GM23338 (cell line): ENCODE measurements around the gene C2orf81. TPM values are rescaled to one million over a fixed set of nuclear protein-coding genes. Genes with fewer than 3 reads are reported as not detected.

Experiments used
- ATAC-seq: fragments of 200-7000 bp; cut with Tn5 transposase; 3 replicates; pipeline ENCODE4 v1.9.1; 2020
- DNase-seq: peaks from one replicate; pipeline ENCODE4 v3.0.0-alpha.2; 2015; ENCODE audit warnings: low spot score
- H2AFZ ChIP-seq: fragments of 200-600 bp; sonication (generic); 2 replicates; pipeline ENCODE4 v1.8.0; 2016; ENCODE audit warnings: antibody characterized with exemption, mild to moderate bottlenecking, moderate library complexity
- H3F3A ChIP-seq: fragments of 200-600 bp; sonication (generic); replicated peaks from 2 replicates; pipeline ENCODE4 v1.8.0; 2017; ENCODE audit warnings: antibody characterized with exemption, mixed run types, low read depth
- H3K27ac ChIP-seq: fragments of 200-600 bp; sonication (generic); 2 replicates; pipeline ENCODE4 v1.6.1; 2016; ENCODE audit warnings: low read depth
- H3K27me3 ChIP-seq: fragments of 200-600 bp; sonication (generic); 2 replicates; pipeline ENCODE4 v1.8.0; 2016; ENCODE audit warnings: mild to moderate bottlenecking, mixed run types, moderate library complexity; ENCODE audit not compliant: insufficient read depth
- H3K36me3 ChIP-seq: fragments of 200-600 bp; sonication (generic); 2 replicates; pipeline ENCODE4 v1.8.0; 2016; ENCODE audit warnings: mild to moderate bottlenecking; ENCODE audit not compliant: insufficient read depth
- H3K4me1 ChIP-seq: fragments of 200-600 bp; sonication (generic); 2 replicates; pipeline ENCODE4 v1.8.0; 2016; ENCODE audit warnings: mild to moderate bottlenecking, moderate library complexity; ENCODE audit not compliant: insufficient read depth
- H3K4me2 ChIP-seq: fragments of 200-600 bp; sonication (generic); 2 replicates; pipeline ENCODE4 v1.7.1; 2017; ENCODE audit warnings: mixed run types
- H3K4me3 ChIP-seq: fragments of 200-600 bp; sonication (generic); 2 replicates; pipeline ENCODE4 v1.6.1; 2016; ENCODE audit warnings: mixed run types
- H3K79me2 ChIP-seq: fragments of 200-600 bp; sonication (generic); replicated peaks from 2 replicates; pipeline ENCODE4 v1.8.0; 2017; ENCODE audit warnings: mild to moderate bottlenecking; ENCODE audit not compliant: insufficient read depth
- H3K9me2 ChIP-seq: fragments of 200-600 bp; sonication (generic); 2 replicates; pipeline ENCODE4 v1.8.0; 2017; ENCODE audit not compliant: insufficient read depth
- H4K20me1 ChIP-seq: fragments of 200-600 bp; sonication (generic); replicated peaks from 2 replicates; pipeline ENCODE4 v1.8.0; 2017; ENCODE audit warnings: mild to moderate bottlenecking; ENCODE audit not compliant: insufficient read depth
- H3K27ac Mint-ChIP-seq: 2 replicates; pipeline ENCODE4 v1.8.0; 2020; ENCODE audit warnings: inconsistent platforms, mild to moderate bottlenecking, moderate library complexity, mixed read lengths
- H3K27me3 Mint-ChIP-seq: 3 replicates; pipeline ENCODE4 v1.8.0; 2022; ENCODE audit warnings: low read depth, mild to moderate bottlenecking, moderate library complexity, mixed read lengths, inconsistent platforms; ENCODE audit not compliant: insufficient read depth, poor library complexity
- H3K36me3 Mint-ChIP-seq: 3 replicates; pipeline ENCODE4 v1.8.0; 2021; ENCODE audit warnings: low read depth, mild to moderate bottlenecking, inconsistent platforms, moderate library complexity, mixed read lengths
- H3K4me1 Mint-ChIP-seq: 3 replicates; pipeline ENCODE4 v1.8.0; 2020; ENCODE audit warnings: mild to moderate bottlenecking, inconsistent platforms, mixed read lengths
- H3K4me3 Mint-ChIP-seq: 3 replicates; pipeline ENCODE4 v1.8.0; 2021; ENCODE audit warnings: moderate library complexity, mild to moderate bottlenecking, inconsistent platforms, mixed read lengths
- H3K9me3 Mint-ChIP-seq: 3 replicates; pipeline ENCODE4 v1.8.0; 2020; ENCODE audit warnings: moderate library complexity, mild to moderate bottlenecking, inconsistent platforms, mixed read lengths
- CREB1 ChIP-seq: fragments of 250-450 bp; sonication (Bioruptor Pico); IDR thresholded peaks from 2 replicates; pipeline ENCODE4 v1.5.0; 2020; ENCODE audit warnings: low read depth, mild to moderate bottlenecking, moderate library complexity
- EZH2 ChIP-seq: fragments of 200-600 bp; sonication (generic); IDR thresholded peaks from one replicate; pipeline ENCODE4 v1.8.0; 2017; ENCODE audit warnings: antibody characterized with exemption, mild to moderate bottlenecking, low read depth; ENCODE audit not compliant: unreplicated experiment
- EZH2phosphoT487 ChIP-seq: fragments of 200-600 bp; sonication (generic); IDR thresholded peaks from one replicate; pipeline ENCODE4 v1.8.1; 2018; ENCODE audit warnings: antibody characterized with exemption; ENCODE audit not compliant: unreplicated experiment
- JUNB ChIP-seq: IDR thresholded peaks from one replicate; pipeline ENCODE4 v1.6.1; 2016; ENCODE audit warnings: antibody characterized with exemption; ENCODE audit not compliant: unreplicated experiment
- NANOG ChIP-seq: IDR thresholded peaks from 2 replicates; pipeline ENCODE4 v1.6.1; 2016; ENCODE audit warnings: antibody characterized with exemption, borderline replicate concordance
- POLR2AphosphoS5 ChIP-seq: IDR thresholded peaks from 2 replicates; pipeline ENCODE4 v1.6.1; 2016; ENCODE audit warnings: antibody characterized with exemption, low read depth
- STAT1 ChIP-seq: IDR thresholded peaks from one replicate; pipeline ENCODE4 v1.6.1; 2016; ENCODE audit warnings: antibody characterized with exemption; ENCODE audit not compliant: unreplicated experiment
- ZNF114 ChIP-seq: fragments of 250-450 bp; sonication (Bioruptor Pico); IDR thresholded peaks from 2 replicates; pipeline ENCODE4 v1.5.0; 2020; ENCODE audit warnings: mild to moderate bottlenecking, moderate library complexity
- ZNF331 ChIP-seq: fragments of 250-450 bp; sonication (Bioruptor Pico); IDR thresholded peaks from 2 replicates; pipeline ENCODE4 v1.5.0; 2020; ENCODE audit warnings: low read depth, mild to moderate bottlenecking, moderate library complexity
- polyA plus RNA-seq: library from polyadenylated mRNA; unstranded; fragments of >200 nt; fragmentation: Nextera tagmentation; extraction: Ambion mirVana; gene quantifications from 2 replicates; pipeline ENCODE4 v1.2.1, GENCODE V29; 2016
- total RNA-seq: library from RNA; depleted of rRNA; stranded (reverse); fragments of >200 nt; shearing (Covaris generic); gene quantifications from 2 replicates; pipeline ENCODE4 v1.2.3, GENCODE V29; 2014
- TF ChIP-seq, protein P1 (sequence below), 2 experiments: fragments of 200-600 bp in 1 of 2; sonication (generic) in 1 of 2; conservative IDR thresholded peaks; 2 replicates each; pipeline versions ENCODE4 v1.5.1 to v1.6.1; 2016 to 2017; ENCODE audit warnings: antibody characterized with exemption in 2 of 2, low read depth in 2 of 2, mild to moderate bottlenecking in 2 of 2, moderate library complexity in 1 of 2
- TF ChIP-seq, protein P2 (sequence below): IDR thresholded peaks from 2 replicates; pipeline ENCODE4 v1.6.1; 2016; ENCODE audit warnings: antibody characterized with exemption
- TF ChIP-seq, protein P3 (sequence below): fragments of 250-450 bp; sonication (Bioruptor Pico); IDR thresholded peaks from 2 replicates; pipeline ENCODE4 v1.5.0; 2020; ENCODE audit warnings: mild to moderate bottlenecking, moderate library complexity
- TF ChIP-seq, protein P4 (sequence below): IDR thresholded peaks from one replicate; pipeline ENCODE4 v1.6.1; 2018; ENCODE audit warnings: antibody characterized with exemption; ENCODE audit not compliant: unreplicated experiment

C2orf81 gene
- total and polyA plus RNA-seq, 2 experiments from 2014 or later = 3.8 to 4.6 TPM

- Mint-ChIP-seq H3K9me3 (no peaks in the 10 kb centered on the region), H3K36me3 (peaks cover 4% of the 10 kb centered on the region; the same call in 2 of the 3 replicates), H3K4me1 (peaks cover 23% of the 10 kb centered on the region), H3K27me3 (peaks cover 48% of the 10 kb centered on the region), H3K27ac (no peak overlapping the region), H3K4me3 (peak overlapping the region; percentile 9; the same call in 1 of the 3 replicates)
- Histone ChIP-seq H3K4me2 (no peak overlapping the region), H3K27ac (no peak overlapping the region), H4K20me1 (no peaks in the 10 kb centered on the region; the same call in 1 of the 2 replicates), H3K79me2 (no peaks in the 10 kb centered on the region), H3K4me3 (no peak overlapping the region), H3K27me3 (peaks cover 31% of the 10 kb centered on the region), H2AFZ (no peak overlapping the region), H3K36me3 (no peaks in the 10 kb centered on the region), H3K9me2 (no peaks in the 10 kb centered on the region), H3F3A (peaks cover 8% of the 10 kb centered on the region; the same call in 1 of the 2 replicates), H3K4me1 (peaks cover 12% of the 10 kb centered on the region)
- DNase-seq (no peak), ATAC-seq (no peak)
- TF ChIP-seq ZNF114 (CRISPR knock-in tag) = no peak
- TF ChIP-seq JUNB = no peak
- TF ChIP-seq, protein P1, sequence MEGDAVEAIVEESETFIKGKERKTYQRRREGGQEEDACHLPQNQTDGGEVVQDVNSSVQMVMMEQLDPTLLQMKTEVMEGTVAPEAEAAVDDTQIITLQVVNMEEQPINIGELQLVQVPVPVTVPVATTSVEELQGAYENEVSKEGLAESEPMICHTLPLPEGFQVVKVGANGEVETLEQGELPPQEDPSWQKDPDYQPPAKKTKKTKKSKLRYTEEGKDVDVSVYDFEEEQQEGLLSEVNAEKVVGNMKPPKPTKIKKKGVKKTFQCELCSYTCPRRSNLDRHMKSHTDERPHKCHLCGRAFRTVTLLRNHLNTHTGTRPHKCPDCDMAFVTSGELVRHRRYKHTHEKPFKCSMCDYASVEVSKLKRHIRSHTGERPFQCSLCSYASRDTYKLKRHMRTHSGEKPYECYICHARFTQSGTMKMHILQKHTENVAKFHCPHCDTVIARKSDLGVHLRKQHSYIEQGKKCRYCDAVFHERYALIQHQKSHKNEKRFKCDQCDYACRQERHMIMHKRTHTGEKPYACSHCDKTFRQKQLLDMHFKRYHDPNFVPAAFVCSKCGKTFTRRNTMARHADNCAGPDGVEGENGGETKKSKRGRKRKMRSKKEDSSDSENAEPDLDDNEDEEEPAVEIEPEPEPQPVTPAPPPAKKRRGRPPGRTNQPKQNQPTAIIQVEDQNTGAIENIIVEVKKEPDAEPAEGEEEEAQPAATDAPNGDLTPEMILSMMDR (conservative IDR thresholded peaks at IDR 0.05; ENCODE audit: low read depth in 2 of 2) = no peak
- no peak for TF ChIP-seq STAT1
- TF ChIP-seq ZNF331 = no peak
- TF ChIP-seq EZH2phosphoT487 = no peak
- TF ChIP-seq, protein P2, sequence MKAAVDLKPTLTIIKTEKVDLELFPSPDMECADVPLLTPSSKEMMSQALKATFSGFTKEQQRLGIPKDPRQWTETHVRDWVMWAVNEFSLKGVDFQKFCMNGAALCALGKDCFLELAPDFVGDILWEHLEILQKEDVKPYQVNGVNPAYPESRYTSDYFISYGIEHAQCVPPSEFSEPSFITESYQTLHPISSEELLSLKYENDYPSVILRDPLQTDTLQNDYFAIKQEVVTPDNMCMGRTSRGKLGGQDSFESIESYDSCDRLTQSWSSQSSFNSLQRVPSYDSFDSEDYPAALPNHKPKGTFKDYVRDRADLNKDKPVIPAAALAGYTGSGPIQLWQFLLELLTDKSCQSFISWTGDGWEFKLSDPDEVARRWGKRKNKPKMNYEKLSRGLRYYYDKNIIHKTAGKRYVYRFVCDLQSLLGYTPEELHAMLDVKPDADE = no peak
- TF ChIP-seq EZH2 = no peak
- TF ChIP-seq, protein P3, sequence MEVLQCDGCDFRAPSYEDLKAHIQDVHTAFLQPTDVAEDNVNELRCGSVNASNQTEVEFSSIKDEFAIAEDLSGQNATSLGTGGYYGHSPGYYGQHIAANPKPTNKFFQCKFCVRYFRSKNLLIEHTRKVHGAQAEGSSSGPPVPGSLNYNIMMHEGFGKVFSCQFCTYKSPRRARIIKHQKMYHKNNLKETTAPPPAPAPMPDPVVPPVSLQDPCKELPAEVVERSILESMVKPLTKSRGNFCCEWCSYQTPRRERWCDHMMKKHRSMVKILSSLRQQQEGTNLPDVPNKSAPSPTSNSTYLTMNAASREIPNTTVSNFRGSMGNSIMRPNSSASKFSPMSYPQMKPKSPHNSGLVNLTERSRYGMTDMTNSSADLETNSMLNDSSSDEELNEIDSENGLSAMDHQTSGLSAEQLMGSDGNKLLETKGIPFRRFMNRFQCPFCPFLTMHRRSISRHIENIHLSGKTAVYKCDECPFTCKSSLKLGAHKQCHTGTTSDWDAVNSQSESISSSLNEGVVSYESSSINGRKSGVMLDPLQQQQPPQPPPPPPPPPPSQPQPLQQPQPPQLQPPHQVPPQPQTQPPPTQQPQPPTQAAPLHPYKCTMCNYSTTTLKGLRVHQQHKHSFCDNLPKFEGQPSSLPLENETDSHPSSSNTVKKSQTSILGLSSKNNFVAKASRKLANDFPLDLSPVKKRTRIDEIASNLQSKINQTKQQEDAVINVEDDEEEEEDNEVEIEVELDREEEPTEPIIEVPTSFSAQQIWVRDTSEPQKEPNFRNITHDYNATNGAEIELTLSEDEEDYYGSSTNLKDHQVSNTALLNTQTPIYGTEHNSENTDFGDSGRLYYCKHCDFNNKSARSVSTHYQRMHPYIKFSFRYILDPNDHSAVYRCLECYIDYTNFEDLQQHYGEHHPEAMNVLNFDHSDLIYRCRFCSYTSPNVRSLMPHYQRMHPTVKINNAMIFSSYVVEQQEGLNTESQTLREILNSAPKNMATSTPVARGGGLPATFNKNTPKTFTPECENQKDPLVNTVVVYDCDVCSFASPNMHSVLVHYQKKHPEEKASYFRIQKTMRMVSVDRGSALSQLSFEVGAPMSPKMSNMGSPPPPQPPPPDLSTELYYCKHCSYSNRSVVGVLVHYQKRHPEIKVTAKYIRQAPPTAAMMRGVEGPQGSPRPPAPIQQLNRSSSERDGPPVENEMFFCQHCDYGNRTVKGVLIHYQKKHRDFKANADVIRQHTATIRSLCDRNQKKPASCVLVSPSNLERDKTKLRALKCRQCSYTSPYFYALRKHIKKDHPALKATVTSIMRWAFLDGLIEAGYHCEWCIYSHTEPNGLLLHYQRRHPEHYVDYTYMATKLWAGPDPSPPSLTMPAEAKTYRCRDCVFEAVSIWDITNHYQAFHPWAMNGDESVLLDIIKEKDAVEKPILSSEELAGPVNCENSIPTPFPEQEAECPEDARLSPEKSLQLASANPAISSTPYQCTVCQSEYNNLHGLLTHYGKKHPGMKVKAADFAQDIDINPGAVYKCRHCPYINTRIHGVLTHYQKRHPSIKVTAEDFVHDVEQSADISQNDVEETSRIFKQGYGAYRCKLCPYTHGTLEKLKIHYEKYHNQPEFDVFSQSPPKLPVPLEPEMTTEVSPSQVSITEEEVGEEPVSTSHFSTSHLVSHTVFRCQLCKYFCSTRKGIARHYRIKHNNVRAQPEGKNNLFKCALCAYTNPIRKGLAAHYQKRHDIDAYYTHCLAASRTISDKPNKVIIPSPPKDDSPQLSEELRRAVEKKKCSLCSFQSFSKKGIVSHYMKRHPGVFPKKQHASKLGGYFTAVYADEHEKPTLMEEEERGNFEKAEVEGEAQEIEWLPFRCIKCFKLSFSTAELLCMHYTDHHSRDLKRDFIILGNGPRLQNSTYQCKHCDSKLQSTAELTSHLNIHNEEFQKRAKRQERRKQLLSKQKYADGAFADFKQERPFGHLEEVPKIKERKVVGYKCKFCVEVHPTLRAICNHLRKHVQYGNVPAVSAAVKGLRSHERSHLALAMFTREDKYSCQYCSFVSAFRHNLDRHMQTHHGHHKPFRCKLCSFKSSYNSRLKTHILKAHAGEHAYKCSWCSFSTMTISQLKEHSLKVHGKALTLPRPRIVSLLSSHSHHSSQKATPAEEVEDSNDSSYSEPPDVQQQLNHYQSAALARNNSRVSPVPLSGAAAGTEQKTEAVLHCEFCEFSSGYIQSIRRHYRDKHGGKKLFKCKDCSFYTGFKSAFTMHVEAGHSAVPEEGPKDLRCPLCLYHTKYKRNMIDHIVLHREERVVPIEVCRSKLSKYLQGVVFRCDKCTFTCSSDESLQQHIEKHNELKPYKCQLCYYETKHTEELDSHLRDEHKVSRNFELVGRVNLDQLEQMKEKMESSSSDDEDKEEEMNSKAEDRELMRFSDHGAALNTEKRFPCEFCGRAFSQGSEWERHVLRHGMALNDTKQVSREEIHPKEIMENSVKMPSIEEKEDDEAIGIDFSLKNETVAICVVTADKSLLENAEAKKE = no peak
- TF ChIP-seq CREB1 = no peak
- no peak for TF ChIP-seq NANOG
- TF ChIP-seq, protein P4, sequence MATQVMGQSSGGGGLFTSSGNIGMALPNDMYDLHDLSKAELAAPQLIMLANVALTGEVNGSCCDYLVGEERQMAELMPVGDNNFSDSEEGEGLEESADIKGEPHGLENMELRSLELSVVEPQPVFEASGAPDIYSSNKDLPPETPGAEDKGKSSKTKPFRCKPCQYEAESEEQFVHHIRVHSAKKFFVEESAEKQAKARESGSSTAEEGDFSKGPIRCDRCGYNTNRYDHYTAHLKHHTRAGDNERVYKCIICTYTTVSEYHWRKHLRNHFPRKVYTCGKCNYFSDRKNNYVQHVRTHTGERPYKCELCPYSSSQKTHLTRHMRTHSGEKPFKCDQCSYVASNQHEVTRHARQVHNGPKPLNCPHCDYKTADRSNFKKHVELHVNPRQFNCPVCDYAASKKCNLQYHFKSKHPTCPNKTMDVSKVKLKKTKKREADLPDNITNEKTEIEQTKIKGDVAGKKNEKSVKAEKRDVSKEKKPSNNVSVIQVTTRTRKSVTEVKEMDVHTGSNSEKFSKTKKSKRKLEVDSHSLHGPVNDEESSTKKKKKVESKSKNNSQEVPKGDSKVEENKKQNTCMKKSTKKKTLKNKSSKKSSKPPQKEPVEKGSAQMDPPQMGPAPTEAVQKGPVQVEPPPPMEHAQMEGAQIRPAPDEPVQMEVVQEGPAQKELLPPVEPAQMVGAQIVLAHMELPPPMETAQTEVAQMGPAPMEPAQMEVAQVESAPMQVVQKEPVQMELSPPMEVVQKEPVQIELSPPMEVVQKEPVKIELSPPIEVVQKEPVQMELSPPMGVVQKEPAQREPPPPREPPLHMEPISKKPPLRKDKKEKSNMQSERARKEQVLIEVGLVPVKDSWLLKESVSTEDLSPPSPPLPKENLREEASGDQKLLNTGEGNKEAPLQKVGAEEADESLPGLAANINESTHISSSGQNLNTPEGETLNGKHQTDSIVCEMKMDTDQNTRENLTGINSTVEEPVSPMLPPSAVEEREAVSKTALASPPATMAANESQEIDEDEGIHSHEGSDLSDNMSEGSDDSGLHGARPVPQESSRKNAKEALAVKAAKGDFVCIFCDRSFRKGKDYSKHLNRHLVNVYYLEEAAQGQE = no peak
- TF ChIP-seq POLR2AphosphoS5 = no peak
These were observed 1.4 kb downstream of the C2orf81 start for GRCh38 chr2:74420006-74420405.
